Endothelial cell of umbilical vein (primary cell): ENCODE results near the gene TMEM167A. TPM values are rescaled to one million over a fixed set of nuclear protein-coding genes. Genes with fewer than 3 reads are reported as not detected.

Experiments used
- BruUV-seq: library from RNA; stranded (reverse); fragments of 400-500 nt; replicated peaks from 2 replicates; lab custom pipeline; 2021; lab: Mats Ljungman, UMichigan
- CTCF ChIA-PET: fragments of 300-600, 350-600 bp; sonication (Branson Sonifier 250); formaldehyde crosslinking; loops from one replicate; lab custom pipeline; 2021; ENCODE audit warnings: antibody characterized with exemption, inconsistent platforms; lab: Charles Lee
- POLR2A ChIA-PET: fragments of 300-600, 350-600 bp; sonication (Branson Sonifier 250); formaldehyde crosslinking; loops from one replicate; lab custom pipeline; 2021; ENCODE audit warnings: antibody characterized with exemption, inconsistent platforms; lab: Charles Lee
- DNase-seq: peaks from one replicate; pipeline ENCODE4 v3.0.0-alpha.2; 2011; ENCODE audit warnings: low read depth, low spot score
- FAIRE-seq: peaks from 2 replicates; lab custom pipeline; 2011; peaks lifted over from hg19 to GRCh38; lab: Jason Lieb, UNC
- H2AFZ ChIP-seq: 2 replicates; pipeline ENCODE4 v1.6.0; 2012; ENCODE audit warnings: low read depth, low read length, control low read depth, inconsistent platforms
- H3K27ac ChIP-seq: 2 replicates; pipeline ENCODE4 v1.5.1; 2011; ENCODE audit warnings: low read depth, mild to moderate bottlenecking, control low read depth, low read length, moderate library complexity; ENCODE audit not compliant: insufficient read depth
- H3K27me3 ChIP-seq, 2 experiments: 2 replicates each; pipeline versions ENCODE4 v1.6.0 to v1.6.1; 2011; ENCODE audit warnings: low read length in 2 of 2, mixed read lengths in 1 of 2; ENCODE audit not compliant: control insufficient read depth in 2 of 2, insufficient read depth in 2 of 2
- H3K36me3 ChIP-seq, 2 experiments: 2 replicates in 1 of 2; 3 replicates in 1 of 2; pipeline ENCODE4 v1.5.1; 2011; ENCODE audit warnings: low read length in 2 of 2, mild to moderate bottlenecking in 1 of 2, moderate library complexity in 1 of 2; ENCODE audit not compliant: control insufficient read depth in 2 of 2, insufficient read depth in 2 of 2; ENCODE audit errors: extremely low read depth in 1 of 2
- H3K4me1 ChIP-seq: 3 replicates; pipeline ENCODE4 v1.5.1; 2011; ENCODE audit warnings: mild to moderate bottlenecking, low read length; ENCODE audit not compliant: control insufficient read depth, insufficient read depth; ENCODE audit errors: extremely low read depth
- H3K4me2 ChIP-seq: 2 replicates; pipeline ENCODE4 v1.6.1; 2011; ENCODE audit warnings: low read length, control low read depth, mixed read lengths; ENCODE audit not compliant: insufficient read depth
- H3K4me3 ChIP-seq, 3 experiments: fragments of 200-600 bp in 1 of 3; sonication (generic), shearing (Covaris generic) in 1 of 3; replicated peaks in 1 of 3; 2 replicates each; pipeline ENCODE4 v1.5.1; 2011 to 2016; ENCODE audit warnings: control low read depth in 3 of 3, low read length in 3 of 3, mild to moderate bottlenecking in 2 of 3, inconsistent platforms in 1 of 3, low read depth in 1 of 3, moderate library complexity in 1 of 3; ENCODE audit not compliant: insufficient read depth in 1 of 3
- H3K79me2 ChIP-seq: 2 replicates; pipeline ENCODE4 v1.6.0; 2012; ENCODE audit warnings: low read length, inconsistent platforms; ENCODE audit not compliant: control insufficient read depth, insufficient read depth
- H3K9ac ChIP-seq: replicated peaks from 2 replicates; pipeline ENCODE3; 2011; ENCODE audit warnings: low read length, control low read depth; ENCODE audit not compliant: insufficient read depth; ENCODE audit errors: extremely low read depth
- H3K9me1 ChIP-seq: replicated peaks from 3 replicates; pipeline ENCODE4 v1.6.0; 2011; ENCODE audit warnings: mild to moderate bottlenecking, low read length; ENCODE audit not compliant: control insufficient read depth, insufficient read depth; ENCODE audit errors: extremely low read depth
- H3K9me3 ChIP-seq: replicated peaks from 2 replicates; pipeline ENCODE4 v1.5.1; 2012; ENCODE audit warnings: low read length, inconsistent platforms; ENCODE audit not compliant: control insufficient read depth, insufficient read depth
- H4K20me1 ChIP-seq: replicated peaks from 2 replicates; pipeline ENCODE3; 2011; ENCODE audit warnings: mild to moderate bottlenecking, low read length; ENCODE audit not compliant: control insufficient read depth, insufficient read depth; ENCODE audit errors: extremely low read depth
- EZH2 ChIP-seq: IDR thresholded peaks from 2 replicates; pipeline ENCODE4 v1.6.1; 2012; ENCODE audit warnings: borderline replicate concordance, low read depth, mild to moderate bottlenecking, moderate library complexity, low read length, inconsistent platforms; ENCODE audit not compliant: severe bottlenecking
- FOS ChIP-seq: IDR thresholded peaks from 2 replicates; pipeline ENCODE4 v1.6.1; 2011; ENCODE audit warnings: mild to moderate bottlenecking, low read length, moderate library complexity, borderline replicate concordance; ENCODE audit not compliant: insufficient read depth
- GATA2 ChIP-seq: IDR thresholded peaks from 2 replicates; pipeline ENCODE4 v1.7.0; 2011; ENCODE audit warnings: low read depth, mild to moderate bottlenecking, moderate library complexity, mixed read lengths, low read length; ENCODE audit not compliant: insufficient read length, insufficient read depth
- JUN ChIP-seq: IDR thresholded peaks from 2 replicates; pipeline ENCODE4 v1.6.1; 2011; ENCODE audit warnings: borderline replicate concordance, low read depth; ENCODE audit not compliant: insufficient read length, insufficient read depth
- POLR2AphosphoS5 ChIP-seq: IDR thresholded peaks from 2 replicates; pipeline ENCODE4 v1.6.1; 2012; ENCODE audit warnings: low read depth, mild to moderate bottlenecking, control low read depth, low read length, moderate library complexity; ENCODE audit not compliant: insufficient read depth
- dilution Hi-C: fragments of 300-500 bp; cut with MboI; formaldehyde crosslinking; loops from one replicate; pipeline ENCODE4 v1.15.0; 2019; ENCODE audit warnings: low sequenced_read_pairs; ENCODE audit not compliant: extremely low pct_ligation_motif_present
- intact Hi-C: fragments of 100-400 bp; cut with micrococcal nuclease; formaldehyde crosslinking; loops from one replicate; pipeline ENCODE4 v1.10.0; 2022
- polyA plus RNA-seq, 4 experiments: library from polyadenylated mRNA; depleted of rRNA in 3 of 4; stranded (reverse) in 3 of 4; unstranded in 1 of 4; fragments of >200 nt; gene quantifications; 2 replicates each; pipeline versions ENCODE4 v1.2.1 to v1.2.3, GENCODE V29; 2011 to 2012; ENCODE audit warnings: missing spikeins in 1 of 4
- total RNA-seq: library from RNA; stranded (reverse); gene quantifications from 2 replicates; pipeline ENCODE4 v1.2.3, GENCODE V29; 2021
- TF ChIP-seq, protein P1 (sequence below), 2 donors: IDR thresholded peaks; 1 replicate in 1 of 2; 2 replicates in 1 of 2; pipeline ENCODE4 v1.5.1; 2011; ENCODE audit warnings: low read length in 2 of 2, mild to moderate bottlenecking in 2 of 2, moderate library complexity in 2 of 2, control low read depth in 1 of 2, inconsistent platforms in 1 of 2, low read depth in 1 of 2; ENCODE audit not compliant: insufficient read depth in 1 of 2; ENCODE audit errors: extremely low read depth in 1 of 2
- TF ChIP-seq, protein P2 (sequence below): IDR thresholded peaks from 2 replicates; pipeline ENCODE4 v1.6.1; 2011; ENCODE audit not compliant: insufficient read depth, insufficient read length

The TMEM167A gene
- total and polyA plus RNA-seq, 2 donors (not counting 3 experiments of a cell fraction or from before 2014, with no cell fraction given): 20.2 to 64.4 TPM

DNA sequence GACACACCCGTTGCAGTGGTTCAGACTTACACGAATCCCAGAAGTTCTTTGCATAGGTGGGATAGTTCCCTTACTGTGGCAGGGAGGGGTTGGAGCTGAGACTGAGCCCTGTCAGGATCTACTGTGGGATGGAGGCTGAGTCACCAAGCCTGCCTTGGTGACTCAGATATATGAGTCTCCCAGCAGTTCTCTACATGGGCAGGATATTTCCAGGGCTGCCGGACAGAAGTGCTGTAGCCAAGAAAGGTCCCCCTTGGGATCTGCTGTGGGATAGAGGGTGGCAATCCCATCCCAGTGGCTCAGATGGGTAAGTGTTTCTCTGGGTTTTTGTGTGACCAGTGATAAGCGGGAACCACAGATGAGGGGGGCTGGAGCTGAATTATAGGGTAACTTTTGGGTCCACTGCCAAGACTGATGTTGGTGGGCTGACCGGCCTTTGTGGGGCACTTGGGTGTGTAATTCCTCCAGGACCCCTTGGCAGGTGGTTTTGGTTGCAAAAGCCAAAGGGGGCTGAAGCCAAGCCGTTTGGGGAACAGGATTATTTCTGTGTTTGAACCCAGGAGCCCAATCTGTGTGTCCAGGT lies 18.9 kb upstream of the TMEM167A start:
- dilution Hi-C loops (no loop called here), intact Hi-C loops (loop anchor here (1.0 to 10.0 kb wide), 3 partner anchors 19 to 376 kb away; partner anchors contain the start of genes TMEM167A, VCAN and XRCC4)
- H2AFZ ChIP-seq: no peak overlapping the region
- no peak overlapping the region for H3K9ac ChIP-seq
- H3K27ac ChIP-seq: no peak overlapping the region
- no TSS peak for BruUV-seq
- H3K27me3 ChIP-seq: peaks cover 17 to 24% of the 10 kb centered on the region in 2 experiments
- H3K9me1 ChIP-seq: no peaks in the 10 kb centered on the region
- no peak for TF ChIP-seq EZH2
- TF ChIP-seq POLR2AphosphoS5: no peak
- TF ChIP-seq, protein P1, sequence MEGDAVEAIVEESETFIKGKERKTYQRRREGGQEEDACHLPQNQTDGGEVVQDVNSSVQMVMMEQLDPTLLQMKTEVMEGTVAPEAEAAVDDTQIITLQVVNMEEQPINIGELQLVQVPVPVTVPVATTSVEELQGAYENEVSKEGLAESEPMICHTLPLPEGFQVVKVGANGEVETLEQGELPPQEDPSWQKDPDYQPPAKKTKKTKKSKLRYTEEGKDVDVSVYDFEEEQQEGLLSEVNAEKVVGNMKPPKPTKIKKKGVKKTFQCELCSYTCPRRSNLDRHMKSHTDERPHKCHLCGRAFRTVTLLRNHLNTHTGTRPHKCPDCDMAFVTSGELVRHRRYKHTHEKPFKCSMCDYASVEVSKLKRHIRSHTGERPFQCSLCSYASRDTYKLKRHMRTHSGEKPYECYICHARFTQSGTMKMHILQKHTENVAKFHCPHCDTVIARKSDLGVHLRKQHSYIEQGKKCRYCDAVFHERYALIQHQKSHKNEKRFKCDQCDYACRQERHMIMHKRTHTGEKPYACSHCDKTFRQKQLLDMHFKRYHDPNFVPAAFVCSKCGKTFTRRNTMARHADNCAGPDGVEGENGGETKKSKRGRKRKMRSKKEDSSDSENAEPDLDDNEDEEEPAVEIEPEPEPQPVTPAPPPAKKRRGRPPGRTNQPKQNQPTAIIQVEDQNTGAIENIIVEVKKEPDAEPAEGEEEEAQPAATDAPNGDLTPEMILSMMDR (IDR thresholded peaks at IDR 0.05; ENCODE audit: extremely low read depth in 1 of 2, insufficient read depth in 1 of 2, low read depth in 1 of 2, low read length in 2 of 2): no peak
- TF ChIP-seq, protein P2, sequence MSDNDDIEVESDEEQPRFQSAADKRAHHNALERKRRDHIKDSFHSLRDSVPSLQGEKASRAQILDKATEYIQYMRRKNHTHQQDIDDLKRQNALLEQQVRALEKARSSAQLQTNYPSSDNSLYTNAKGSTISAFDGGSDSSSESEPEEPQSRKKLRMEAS: no peak
- TF ChIP-seq FOS: peak; percentile 98
- TF ChIP-seq GATA2: no peak
- TF ChIP-seq JUN: peak; percentile 57
- POLR2A ChIA-PET: no interaction called here
- no peak overlapping the region for H3K4me3 ChIP-seq
- H3K4me1 ChIP-seq: peaks cover 16% of the 10 kb centered on the region
- DNase-seq: peak; percentile 51
- peak; percentile 44 for FAIRE-seq
- peaks cover 3% of the 10 kb centered on the region for H4K20me1 ChIP-seq
- H3K4me2 ChIP-seq: no peak overlapping the region
- no peaks in the 10 kb centered on the region for H3K9me3 ChIP-seq
- no peaks in the 10 kb centered on the region for H3K79me2 ChIP-seq
- CTCF ChIA-PET: interaction anchor here (0.5 to 1.0 kb wide), 2 partner anchors 18 to 455 kb away, joined by 3 read pairs; partner anchors contain the start of genes TMEM167A and XRCC4
- no peaks in the 10 kb centered on the region for H3K36me3 ChIP-seq
